Adrenal gland (tissue), 5 donors: ENCODE results near the gene SERGEF.

Source experiments
- CTCF ChIP-seq, 6 experiments: fragments of 450-650 bp in 4 of 6; fragments of 200-600 bp in 2 of 6; sonication (generic) in 1 of 6; IDR thresholded peaks; 1 replicate in 5 of 6; 2 replicates in 1 of 6; pipeline versions ENCODE4 v1.5.1 to v1.8.0; 2016 to 2021; ENCODE audit warnings: antibody characterized with exemption in 6 of 6, mild to moderate bottlenecking in 2 of 6, moderate library complexity in 1 of 6
- POLR2A ChIP-seq, 2 donors: fragments of 450-650 bp; IDR thresholded peaks; one replicate each; pipeline ENCODE4 v1.6.1; 2017; ENCODE audit warnings: antibody characterized with exemption in 2 of 2, mild to moderate bottlenecking in 2 of 2, moderate library complexity in 1 of 2
- donor health status: DM: no; HTN: no; CAD: no.

- TF ChIP-seq CTCF (IDR thresholded peaks at IDR 0.05) (no peak), POLR2A (IDR thresholded peaks at IDR 0.05) (no peak)
Observed at GRCh38 chr11:18012122-18012905, 533 bp downstream of the SERGEF start.
